Stimulated activated naive CD8-positive, alpha-beta T cell treated with anti-CD3 and anti-CD28 coated beads, Interleukin-15, Interleukin-2, amounts not matched to agents 100 U/mL and 50 U/mL, for 24 hours (primary cell): ENCODE data around the gene MICAL3.
"Not testable (repeated sequence)": the region's sequence is repeated elsewhere in the genome, so short reads cannot be mapped to it uniquely, and the experiment has no call there.

Experiments used
- ATAC-seq: fragments of 150-1000 bp; cut with Tn5 transposase; one replicate; pipeline ENCODE4 v1.10.0; 2021
- DNase-seq: peaks from one replicate; pipeline ENCODE4 v3.0.0; 2021

MICAL3 gene

GRCh38 chr22:17953147-17953546 lies 71.2 kb downstream of the MICAL3 start:
- ATAC-seq = no peak
- no peak for DNase-seq

GRCh38 chr22:17952273-17952801 lies 72.0 kb downstream of the MICAL3 start:
- no peak for DNase-seq
- no peak for ATAC-seq

- no peak for ATAC-seq
- no peak for DNase-seq
Measured at GRCh38 chr22:17951315-17951714, 73.0 kb downstream of the MICAL3 start.

- ATAC-seq = no peak
- DNase-seq = no peak
Measured at GRCh38 chr22:17950651-17951214, 73.6 kb downstream of the MICAL3 start.

GRCh38 chr22:17949642-17950473 lies 74.5 kb downstream of the MICAL3 start:
- ATAC-seq (no peak), DNase-seq (no peak)

GRCh38 chr22:17948101-17948500 lies 76.3 kb downstream of the MICAL3 start:
- DNase-seq (no peak), ATAC-seq (no peak)

- no peak for ATAC-seq
Measured at GRCh38 chr22:17946662-17947367, 77.5 kb downstream of the MICAL3 start.

GRCh38 chr22:17945888-17946648 lies 78.3 kb downstream of the MICAL3 start:
- ATAC-seq = no peak
- no peak for DNase-seq

More at GRCh38 chr22:17946662-17947367, 77.5 kb downstream of the MICAL3 start:
- no peak for DNase-seq

- ATAC-seq = no peak
- no peak for DNase-seq
Measured at GRCh38 chr22:17945156-17945887, 79.0 kb downstream of the MICAL3 start.

- no peak for DNase-seq
Measured at GRCh38 chr22:17944256-17944655, 80.1 kb downstream of the MICAL3 start.

GRCh38 chr22:17943533-17944249 lies 80.7 kb downstream of the MICAL3 start:
- DNase-seq (no peak), ATAC-seq (no peak)

More at GRCh38 chr22:17944256-17944655, 80.1 kb downstream of the MICAL3 start:
- no peak for ATAC-seq

- DNase-seq (no peak), ATAC-seq (no peak)
Measured at GRCh38 chr22:17942721-17943120, 81.6 kb downstream of the MICAL3 start.

- ATAC-seq = no peak
- DNase-seq = no peak
Measured at GRCh38 chr22:17941471-17942406, 82.6 kb downstream of the MICAL3 start.

- DNase-seq (no peak), ATAC-seq (no peak)
Measured at GRCh38 chr22:17939579-17939978, 84.8 kb downstream of the MICAL3 start.

- ATAC-seq (no peak), DNase-seq (no peak)
Measured at GRCh38 chr22:17939011-17939410, 85.3 kb downstream of the MICAL3 start.

- ATAC-seq (no peak), DNase-seq (no peak)
Measured at GRCh38 chr22:17938484-17938924, 85.9 kb downstream of the MICAL3 start.

- ATAC-seq, DNase-seq: not testable (repeated sequence)
Measured at GRCh38 chr22:17932457-17932856, 91.9 kb downstream of the MICAL3 start.

- no peak for ATAC-seq
- no peak for DNase-seq
Measured at GRCh38 chr22:17931400-17931825, 92.9 kb downstream of the MICAL3 start.
